B cell (primary cell): ENCODE measurements around the gene RAB8B.

Experiments
- EZH2 ChIP-seq: IDR thresholded peaks from 2 replicates; pipeline ENCODE4 v1.6.1; 2012; ENCODE audit warnings: borderline replicate concordance, low read depth, mild to moderate bottlenecking, moderate library complexity, low read length; ENCODE audit not compliant: insufficient read depth, poor library complexity, severe bottlenecking
- TF ChIP-seq, protein P1 (sequence below): fragments of 200-600 bp; IDR thresholded peaks from one replicate; pipeline ENCODE4 v1.8.0; 2022; ENCODE audit warnings: antibody characterized with exemption, mild to moderate bottlenecking

DNA sequence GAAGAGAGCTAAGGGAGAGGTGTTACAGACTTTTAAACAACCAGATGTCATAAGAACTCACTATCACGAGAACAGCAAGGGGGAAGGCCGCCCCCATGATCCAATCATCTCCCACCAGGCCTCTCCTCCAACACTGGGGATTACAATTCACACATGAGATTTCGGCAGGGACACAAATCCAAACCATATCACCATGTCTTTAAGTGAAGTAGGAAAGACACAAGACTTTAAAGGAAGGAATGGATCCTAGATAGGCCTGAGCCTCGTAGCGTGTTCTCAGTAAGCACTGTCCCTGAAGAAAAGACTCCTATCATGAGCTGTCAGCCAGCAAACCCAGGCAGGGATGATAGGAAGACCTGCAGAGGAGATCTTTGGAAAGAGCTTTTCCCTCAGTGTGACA lies 17.0 kb upstream of the RAB8B start:
- no peak for TF ChIP-seq EZH2
- TF ChIP-seq, protein P1, sequence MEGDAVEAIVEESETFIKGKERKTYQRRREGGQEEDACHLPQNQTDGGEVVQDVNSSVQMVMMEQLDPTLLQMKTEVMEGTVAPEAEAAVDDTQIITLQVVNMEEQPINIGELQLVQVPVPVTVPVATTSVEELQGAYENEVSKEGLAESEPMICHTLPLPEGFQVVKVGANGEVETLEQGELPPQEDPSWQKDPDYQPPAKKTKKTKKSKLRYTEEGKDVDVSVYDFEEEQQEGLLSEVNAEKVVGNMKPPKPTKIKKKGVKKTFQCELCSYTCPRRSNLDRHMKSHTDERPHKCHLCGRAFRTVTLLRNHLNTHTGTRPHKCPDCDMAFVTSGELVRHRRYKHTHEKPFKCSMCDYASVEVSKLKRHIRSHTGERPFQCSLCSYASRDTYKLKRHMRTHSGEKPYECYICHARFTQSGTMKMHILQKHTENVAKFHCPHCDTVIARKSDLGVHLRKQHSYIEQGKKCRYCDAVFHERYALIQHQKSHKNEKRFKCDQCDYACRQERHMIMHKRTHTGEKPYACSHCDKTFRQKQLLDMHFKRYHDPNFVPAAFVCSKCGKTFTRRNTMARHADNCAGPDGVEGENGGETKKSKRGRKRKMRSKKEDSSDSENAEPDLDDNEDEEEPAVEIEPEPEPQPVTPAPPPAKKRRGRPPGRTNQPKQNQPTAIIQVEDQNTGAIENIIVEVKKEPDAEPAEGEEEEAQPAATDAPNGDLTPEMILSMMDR, result no peak
